H1 (cell line): ENCODE data around the gene GMPR. TPM values are rescaled to one million over a fixed set of nuclear protein-coding genes. Genes with fewer than 3 reads are reported as not detected.

ENCODE experiments used
- CTCF ChIA-PET: fragments of 300-600 bp; sonication (Branson Sonifier 250); formaldehyde crosslinking; loops from one replicate; lab custom pipeline; 2021; ENCODE audit not compliant: partially characterized antibody; lab: Charles Lee
- POLR2A ChIA-PET: fragments of 300-600 bp; sonication (Branson Sonifier 250); formaldehyde crosslinking; loops from one replicate; lab custom pipeline; 2021; ENCODE audit warnings: inconsistent platforms; ENCODE audit not compliant: partially characterized antibody; lab: Charles Lee
- DNase-seq, 2 experiments: peaks; one replicate each; pipeline versions ENCODE4 v3.0.0 to v3.0.0-alpha.2; 2010 to 2022; ENCODE audit warnings: low spot score in 2 of 2, low read depth in 1 of 2, mixed read lengths in 1 of 2
- FAIRE-seq: peaks from 2 replicates; lab custom pipeline; 2011; peaks lifted over from hg19 to GRCh38; lab: Jason Lieb, UNC
- H2AFZ ChIP-seq: 2 replicates; pipeline ENCODE4 v1.8.1; 2012; ENCODE audit warnings: low read length, inconsistent platforms
- H2AK5ac ChIP-seq: 2 replicates; pipeline ENCODE4 v1.6.1; 2013; ENCODE audit warnings: low read depth, low read length
- H2BK120ac ChIP-seq: replicated peaks from 2 replicates; pipeline ENCODE3; 2013; ENCODE audit warnings: low read depth, low read length, inconsistent platforms
- H2BK12ac ChIP-seq: 2 replicates; pipeline ENCODE4 v1.6.1; 2013; ENCODE audit warnings: low read depth, low read length
- H2BK15ac ChIP-seq: 2 replicates; pipeline ENCODE4 v1.6.1; 2013; ENCODE audit warnings: low read length
- H2BK20ac ChIP-seq: 2 replicates; pipeline ENCODE4 v1.6.1; 2013; ENCODE audit warnings: low read length
- H2BK5ac ChIP-seq: 2 replicates; pipeline ENCODE4 v1.6.1; 2013; ENCODE audit warnings: low read depth, low read length
- H3K14ac ChIP-seq: 2 replicates; pipeline ENCODE4 v1.6.1; 2013; ENCODE audit warnings: inconsistent platforms; ENCODE audit not compliant: insufficient read length
- H3K18ac ChIP-seq: 2 replicates; pipeline ENCODE4 v1.6.1; 2013; ENCODE audit warnings: low read length; ENCODE audit errors: extremely low read depth
- H3K23ac ChIP-seq: 2 replicates; pipeline ENCODE4 v1.6.1; 2013; ENCODE audit warnings: inconsistent platforms; ENCODE audit not compliant: insufficient read length
- H3K23me2 ChIP-seq: 2 replicates; pipeline ENCODE4 v1.6.1; 2013; ENCODE audit warnings: low read depth, low read length
- H3K27ac ChIP-seq: 2 replicates; pipeline ENCODE4 v1.6.1; 2011; ENCODE audit warnings: low read depth, low read length, inconsistent platforms
- H3K27me3 ChIP-seq, 4 experiments: replicated peaks in 1 of 4; 1 replicate in 1 of 4; 2 replicates in 3 of 4; pipeline versions ENCODE4 v1.6.1 to v1.8.1; 2011 to 2013; ENCODE audit warnings: low read length in 3 of 4, mild to moderate bottlenecking in 3 of 4, inconsistent platforms in 2 of 4, mixed read lengths in 2 of 4, moderate library complexity in 1 of 4; ENCODE audit not compliant: control insufficient read depth in 3 of 4, insufficient read depth in 3 of 4; ENCODE audit errors: extremely low read depth in 1 of 4
- H3K36me3 ChIP-seq, 4 experiments: 2 replicates each; pipeline versions ENCODE4 v1.6.1 to v1.8.1; 2011 to 2013; ENCODE audit warnings: mild to moderate bottlenecking in 4 of 4, low read length in 3 of 4, moderate library complexity in 2 of 4, control low read depth in 1 of 4, inconsistent platforms in 1 of 4; ENCODE audit not compliant: insufficient read depth in 4 of 4, control insufficient read depth in 2 of 4
- H3K4ac ChIP-seq: replicated peaks from 2 replicates; pipeline ENCODE3; 2013; ENCODE audit warnings: low read length, low read depth, mixed read lengths, inconsistent platforms; ENCODE audit not compliant: insufficient read length
- H3K4me1 ChIP-seq, 4 experiments: replicated peaks in 1 of 4; 1 replicate in 1 of 4; 2 replicates in 3 of 4; pipeline versions ENCODE4 v1.6.1 to v1.8.1; 2011 to 2013; ENCODE audit warnings: low read length in 3 of 4, inconsistent platforms in 2 of 4, mixed read lengths in 1 of 4; ENCODE audit not compliant: insufficient read depth in 4 of 4, control insufficient read depth in 3 of 4
- H3K4me2 ChIP-seq, 2 experiments: 2 replicates each; pipeline versions ENCODE4 v1.6.1 to v1.8.1; 2011 to 2013; ENCODE audit warnings: low read depth in 2 of 2, low read length in 2 of 2, control low read depth in 1 of 2, inconsistent platforms in 1 of 2, mild to moderate bottlenecking in 1 of 2; ENCODE audit not compliant: insufficient read depth in 1 of 2
- H3K4me3 ChIP-seq, 4 experiments: fragments of 200-600, 300-600 bp in 1 of 4; sonication (generic), shearing (Covaris generic), sonication (Bioruptor Twin) in 1 of 4; 2 replicates each; pipeline versions ENCODE4 v1.5.1 to v1.8.1; 2011 to 2016; ENCODE audit warnings: low read length in 4 of 4, low read depth in 3 of 4, control low read depth in 2 of 4, inconsistent platforms in 2 of 4, mild to moderate bottlenecking in 2 of 4, mixed read lengths in 1 of 4, moderate library complexity in 1 of 4; ENCODE audit not compliant: insufficient read depth in 2 of 4; ENCODE audit errors: extremely low read depth in 1 of 4
- H3K56ac ChIP-seq: replicated peaks from 2 replicates; pipeline ENCODE3; 2013; ENCODE audit warnings: low read depth, mild to moderate bottlenecking, mixed read lengths, low read length, inconsistent platforms; ENCODE audit not compliant: insufficient read length
- H3K79me1 ChIP-seq: 2 replicates; pipeline ENCODE4 v1.6.1; 2013; ENCODE audit warnings: low read depth, low read length, control low read depth
- H3K79me2 ChIP-seq, 2 experiments: 2 replicates each; pipeline versions ENCODE4 v1.6.1 to v1.8.1; 2012 to 2013; ENCODE audit warnings: low read length in 2 of 2, mild to moderate bottlenecking in 2 of 2, inconsistent platforms in 1 of 2; ENCODE audit not compliant: insufficient read depth in 2 of 2, control insufficient read depth in 1 of 2
- H3K9ac ChIP-seq, 4 experiments: replicated peaks in 1 of 4; 1 replicate in 1 of 4; 2 replicates in 3 of 4; pipeline versions ENCODE4 v1.6.1 to v1.8.1; 2011 to 2013; ENCODE audit warnings: low read depth in 3 of 4, low read length in 3 of 4, control low read depth in 2 of 4, mild to moderate bottlenecking in 2 of 4, moderate library complexity in 2 of 4, inconsistent platforms in 1 of 4; ENCODE audit errors: extremely low read depth in 1 of 4
- H3K9me3 ChIP-seq, 2 experiments: 2 replicates each; pipeline versions ENCODE4 v1.6.1 to v1.8.1; 2012 to 2013; ENCODE audit warnings: mild to moderate bottlenecking in 2 of 2, moderate library complexity in 2 of 2, control low read depth in 1 of 2, inconsistent platforms in 1 of 2, low read depth in 1 of 2, low read length in 1 of 2, mixed read lengths in 1 of 2; ENCODE audit not compliant: insufficient read depth in 2 of 2
- H4K20me1 ChIP-seq, 2 experiments: replicated peaks in 1 of 2; 2 replicates each; pipeline versions ENCODE3 to v1.8.1; 2011 to 2013; ENCODE audit warnings: inconsistent platforms in 2 of 2, low read length in 2 of 2, mild to moderate bottlenecking in 1 of 2; ENCODE audit not compliant: insufficient read depth in 2 of 2, control insufficient read depth in 1 of 2
- H4K5ac ChIP-seq: 2 replicates; pipeline ENCODE4 v1.6.1; 2013; ENCODE audit warnings: low read length, low read depth, mixed read lengths, inconsistent platforms; ENCODE audit not compliant: insufficient read length
- H4K8ac ChIP-seq: 2 replicates; pipeline ENCODE4 v1.8.0; 2013; ENCODE audit warnings: mild to moderate bottlenecking, moderate library complexity, low read length, inconsistent platforms; ENCODE audit not compliant: insufficient read depth; ENCODE audit errors: extremely low read depth
- H4K91ac ChIP-seq: replicated peaks from 2 replicates; pipeline ENCODE3; 2013; ENCODE audit warnings: low read length, mixed read lengths, inconsistent platforms; ENCODE audit not compliant: insufficient read length
- TAF1 ChIP-seq: IDR thresholded peaks from 2 replicates; pipeline ENCODE4 v1.6.1; 2011; ENCODE audit warnings: mild to moderate bottlenecking, low read depth, low read length
- WGBS, 2 experiments: shearing (Covaris generic) in 1 of 2; methylation state at CpG; one replicate each; pipeline versions ENCODE4 v1.1.6 to v1.1.7; 2013 to 2015; ENCODE audit warnings: low lambda C conversion rate in 2 of 2, mixed read lengths in 2 of 2, inconsistent platforms in 1 of 2, low coverage in 1 of 2, missing lambda C conversion rate in 1 of 2; ENCODE audit not compliant: insufficient replicate concordance in 2 of 2, insufficient coverage in 1 of 2, insufficient read length in 1 of 2; ENCODE audit errors: extremely low coverage in 1 of 2, missing lambda C conversion rate in 1 of 2; 5-methylcytosine and 5-hydroxymethylcytosine counted together
- polyA plus RNA-seq, 7 experiments: library from polyadenylated mRNA; depleted of rRNA in 3 of 7; stranded (reverse) in 5 of 7; unstranded in 2 of 7; fragments of >200 nt in 5 of 7; fragments of 200-250 nt in 2 of 7; gene quantifications; 1 replicate in 5 of 7; 2 replicates in 1 of 7; 4 replicates in 1 of 7; pipeline versions ENCODE4 v1.2.1 to v1.2.3, GENCODE V29; 2011 to 2013; ENCODE audit warnings: missing spikeins in 2 of 7, mixed read lengths in 2 of 7
- total RNA-seq: library from RNA; stranded (reverse); fragmentation: NEBNext Ultra II Directional; extraction: Animal tissue kit (Norgen Biotek cat#: 25700); gene quantifications from 2 replicates; pipeline ENCODE4 v1.2.1, GENCODE V29; 2021
- TF ChIP-seq, protein P1 (sequence below): IDR thresholded peaks from 2 replicates; pipeline ENCODE4 v1.6.1; 2011; ENCODE audit warnings: low read length, improper control_type of control experiment

GMPR gene
- total and polyA plus RNA-seq, 2 of the 8 experiments (the other 6 are each of a cell fraction or from before 2014, with no cell fraction given), result 0.99 to 1.2 TPM

DNA sequence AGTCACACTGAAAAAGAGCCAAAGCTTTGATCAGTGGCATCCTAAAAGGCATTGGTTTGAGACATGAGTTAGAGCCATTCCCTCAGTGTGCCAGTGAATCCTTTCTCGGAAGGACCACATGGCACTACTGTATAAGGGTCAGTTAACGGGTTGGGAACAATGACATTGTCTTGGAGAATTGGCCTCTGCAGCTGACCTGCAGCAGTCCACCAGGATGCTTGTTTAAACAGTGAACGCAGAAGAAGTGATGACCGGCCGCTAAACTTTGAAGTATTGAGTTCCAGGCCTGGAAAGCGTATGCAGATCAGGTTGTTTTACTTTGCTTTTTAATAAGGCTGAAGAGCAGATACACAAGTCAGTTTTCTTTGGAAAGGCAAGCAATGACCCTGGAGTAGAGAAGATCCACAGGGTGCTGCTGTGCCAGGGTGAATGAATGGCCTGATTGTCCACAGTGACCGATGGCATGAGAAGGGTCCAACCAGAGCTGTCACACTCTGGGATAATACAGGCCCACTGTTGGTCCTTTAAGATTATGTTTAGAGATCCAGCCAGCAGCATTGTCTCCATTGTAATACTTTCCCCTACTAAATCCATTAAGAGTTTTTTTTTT is 57.8 kb downstream of the GMPR start:
- Histone ChIP-seq H3K9me3 (no peaks in the 10 kb centered on the region), H2BK20ac (no peak overlapping the region), H3K27ac (no peak overlapping the region), H3K36me3 (no peaks in the 10 kb centered on the region), H3K23me2 (no peaks in the 10 kb centered on the region), H3K56ac (no peak overlapping the region), H3K23ac (no peak overlapping the region), H3K79me1 (no peaks in the 10 kb centered on the region), H2AFZ (no peak overlapping the region), H2BK120ac (no peak overlapping the region), H3K9ac (no peak overlapping the region), H3K27me3 (no peaks in the 10 kb centered on the region), H2BK15ac (no peak overlapping the region), H3K18ac (no peak overlapping the region), H2BK12ac (no peak overlapping the region), H3K14ac (no peak overlapping the region), H2BK5ac (no peak overlapping the region), H3K4me2 (no peak overlapping the region), H4K91ac (no peak overlapping the region), H3K4ac (no peak overlapping the region), H4K20me1 (no peaks in the 10 kb centered on the region), H4K8ac (no peak overlapping the region), H3K79me2 (no peaks in the 10 kb centered on the region), H3K4me3 (no peak overlapping the region), H3K4me1 (no peaks in the 10 kb centered on the region), H4K5ac (no peak overlapping the region), H2AK5ac (no peak overlapping the region)
- ChIA-PET POLR2A (no interaction called here), CTCF (interaction anchor here (0.6 to 4.8 kb wide), 4 partner anchors 10 to 1411 kb away, joined by 3 to 18 read pairs (median 4); no protein-coding TSS in a partner anchor)
- FAIRE-seq (no peak), DNase-seq (no peak)
- WGBS, 2 experiments, result 90% methylated on average over 7 of the region's 7 CpGs; no CpG with 5 or more reads in 1 of the 2 experiments
- TF ChIP-seq TAF1, result no peak
- TF ChIP-seq, protein P1, sequence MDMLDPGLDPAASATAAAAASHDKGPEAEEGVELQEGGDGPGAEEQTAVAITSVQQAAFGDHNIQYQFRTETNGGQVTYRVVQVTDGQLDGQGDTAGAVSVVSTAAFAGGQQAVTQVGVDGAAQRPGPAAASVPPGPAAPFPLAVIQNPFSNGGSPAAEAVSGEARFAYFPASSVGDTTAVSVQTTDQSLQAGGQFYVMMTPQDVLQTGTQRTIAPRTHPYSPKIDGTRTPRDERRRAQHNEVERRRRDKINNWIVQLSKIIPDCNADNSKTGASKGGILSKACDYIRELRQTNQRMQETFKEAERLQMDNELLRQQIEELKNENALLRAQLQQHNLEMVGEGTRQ, result no peak
